ENCODE measurements around the gene COL25A1.

- no peak for TF ChIP-seq CTCF (IDR thresholded peaks at IDR 0.05; ENCODE audit: poor library complexity)
- TF ChIP-seq EZH2phosphoT487 (IDR thresholded peaks at IDR 0.05; ENCODE audit: low read depth, severe bottlenecking, unreplicated experiment), result no peak
These were observed 125.2 kb downstream of the COL25A1 start for GRCh38 chr4:109177096-109177810.

Measured in hepatocyte (in vitro differentiated cells).